HCT116 (cell line): ENCODE measurements around the gene HECW1.

ENCODE experiments used
- ATF3 ChIP-seq: IDR thresholded peaks from 2 replicates; pipeline ENCODE4 v1.6.1; 2012
- CTCF ChIP-seq, 3 experiments: fragments of 200-600 bp in 1 of 3; sonication (generic) in 1 of 3; IDR thresholded peaks in 2 of 3; conservative IDR thresholded peaks in 1 of 3; 2 replicates each; pipeline ENCODE4 v1.5.1; 2012 to 2017; ENCODE audit warnings: low read depth in 2 of 3, low read length in 2 of 3, antibody characterized with exemption in 1 of 3, borderline replicate concordance in 1 of 3, control low read depth in 1 of 3, mild to moderate bottlenecking in 1 of 3, mixed read lengths in 1 of 3, mixed run types in 1 of 3, moderate library complexity in 1 of 3; ENCODE audit not compliant: insufficient read depth in 1 of 3
- EZH2phosphoT487 ChIP-seq: fragments of 200-600 bp; IDR thresholded peaks from 2 replicates; pipeline ENCODE4 v1.6.1; 2018; ENCODE audit warnings: antibody characterized with exemption, borderline replicate concordance
- FOSL1 ChIP-seq: IDR thresholded peaks from 2 replicates; pipeline ENCODE4 v1.6.1; 2012; ENCODE audit warnings: low read depth

DNA sequence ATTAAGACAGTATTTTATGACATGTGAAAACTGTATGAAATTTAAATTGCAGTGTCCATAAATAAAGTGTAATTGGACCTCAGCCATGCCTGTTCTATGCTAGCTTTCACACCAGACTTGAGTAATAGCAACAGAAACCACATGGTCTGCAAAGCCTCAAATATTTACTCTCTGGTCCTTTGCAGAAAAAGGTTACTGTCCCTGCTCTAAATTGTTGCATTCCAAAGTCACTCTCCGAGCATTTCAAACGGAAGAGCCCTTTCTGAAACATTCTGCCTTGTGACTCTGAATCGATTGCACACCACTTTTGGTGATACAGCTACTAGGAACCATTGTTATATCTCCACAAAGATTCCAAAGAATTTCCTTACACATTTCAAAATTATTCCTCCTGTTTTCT is 389.4 kb downstream of the HECW1 start:
- no peak for TF ChIP-seq CTCF (IDR thresholded peaks at IDR 0.05 in 2 of 3, conservative IDR thresholded peaks at IDR 0.05 in 1 of 3; ENCODE audit: borderline replicate concordance in 1 of 3, insufficient read depth in 1 of 3, low read depth in 2 of 3, low read length in 2 of 3)
- TF ChIP-seq EZH2phosphoT487 = no peak
- TF ChIP-seq FOSL1 = no peak
- no peak for TF ChIP-seq ATF3
